Vagina (tissue), 2 donors: ENCODE measurements around the gene SETBP1.

Experiments used
- POLR2A ChIP-seq, 2 donors: fragments of 450-650 bp; IDR thresholded peaks; one replicate each; pipeline ENCODE4 v1.6.1; 2017; ENCODE audit warnings: antibody characterized with exemption in 2 of 2, mild to moderate bottlenecking in 2 of 2, moderate library complexity in 2 of 2
- POLR2AphosphoS5 ChIP-seq, 2 donors: sonication (generic); formaldehyde crosslinking; IDR thresholded peaks; one replicate each; pipeline ENCODE4 v1.9.0; 2017; ENCODE audit warnings: antibody characterized with exemption in 2 of 2, mild to moderate bottlenecking in 2 of 2, low read depth in 1 of 2; ENCODE audit not compliant: insufficient read depth in 1 of 2
- TF ChIP-seq, protein P1 (sequence below), 3 experiments: fragments of 450-650 bp in 2 of 3; fragments of 200-600 bp in 1 of 3; sonication (generic) in 1 of 3; IDR thresholded peaks; one replicate each; pipeline ENCODE4 v1.5.1; 2017 to 2019; ENCODE audit warnings: antibody characterized with exemption in 3 of 3, mild to moderate bottlenecking in 2 of 3, moderate library complexity in 2 of 3

DNA sequence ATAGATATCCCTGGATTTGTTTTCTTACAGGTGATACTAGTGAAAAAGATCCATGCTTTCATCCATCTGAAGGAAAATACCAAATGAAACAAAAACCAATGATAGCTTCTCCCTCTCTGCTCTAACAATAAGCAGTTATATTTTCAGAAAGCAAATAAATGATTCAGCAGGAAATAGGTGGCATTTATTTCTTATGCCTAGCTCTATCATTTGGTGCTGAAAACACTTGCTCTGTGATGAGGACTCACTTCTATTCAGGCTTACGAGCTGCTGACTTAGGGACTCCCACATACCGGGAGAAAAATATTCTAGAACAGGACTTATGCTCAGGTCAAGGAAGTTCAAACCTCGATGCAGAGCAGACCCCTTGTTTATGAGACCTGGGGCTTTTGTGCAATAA, 142.6 kb downstream of the SETBP1 start:
- TF ChIP-seq, protein P1, sequence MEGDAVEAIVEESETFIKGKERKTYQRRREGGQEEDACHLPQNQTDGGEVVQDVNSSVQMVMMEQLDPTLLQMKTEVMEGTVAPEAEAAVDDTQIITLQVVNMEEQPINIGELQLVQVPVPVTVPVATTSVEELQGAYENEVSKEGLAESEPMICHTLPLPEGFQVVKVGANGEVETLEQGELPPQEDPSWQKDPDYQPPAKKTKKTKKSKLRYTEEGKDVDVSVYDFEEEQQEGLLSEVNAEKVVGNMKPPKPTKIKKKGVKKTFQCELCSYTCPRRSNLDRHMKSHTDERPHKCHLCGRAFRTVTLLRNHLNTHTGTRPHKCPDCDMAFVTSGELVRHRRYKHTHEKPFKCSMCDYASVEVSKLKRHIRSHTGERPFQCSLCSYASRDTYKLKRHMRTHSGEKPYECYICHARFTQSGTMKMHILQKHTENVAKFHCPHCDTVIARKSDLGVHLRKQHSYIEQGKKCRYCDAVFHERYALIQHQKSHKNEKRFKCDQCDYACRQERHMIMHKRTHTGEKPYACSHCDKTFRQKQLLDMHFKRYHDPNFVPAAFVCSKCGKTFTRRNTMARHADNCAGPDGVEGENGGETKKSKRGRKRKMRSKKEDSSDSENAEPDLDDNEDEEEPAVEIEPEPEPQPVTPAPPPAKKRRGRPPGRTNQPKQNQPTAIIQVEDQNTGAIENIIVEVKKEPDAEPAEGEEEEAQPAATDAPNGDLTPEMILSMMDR (IDR thresholded peaks at IDR 0.05) = no peak
- TF ChIP-seq POLR2AphosphoS5 (IDR thresholded peaks at IDR 0.05; ENCODE audit: insufficient read depth in 1 of 2, low read depth in 1 of 2) = no peak
- TF ChIP-seq POLR2A (IDR thresholded peaks at IDR 0.05) = no peak
